ENCODE results near the gene ACTL10. TPM values are rescaled to one million over a fixed set of nuclear protein-coding genes. Genes with fewer than 3 reads are reported as not detected.

ACTL10 gene
- total RNA-seq, 1 donor from 2014 or later = 1.7 TPM

DNA sequence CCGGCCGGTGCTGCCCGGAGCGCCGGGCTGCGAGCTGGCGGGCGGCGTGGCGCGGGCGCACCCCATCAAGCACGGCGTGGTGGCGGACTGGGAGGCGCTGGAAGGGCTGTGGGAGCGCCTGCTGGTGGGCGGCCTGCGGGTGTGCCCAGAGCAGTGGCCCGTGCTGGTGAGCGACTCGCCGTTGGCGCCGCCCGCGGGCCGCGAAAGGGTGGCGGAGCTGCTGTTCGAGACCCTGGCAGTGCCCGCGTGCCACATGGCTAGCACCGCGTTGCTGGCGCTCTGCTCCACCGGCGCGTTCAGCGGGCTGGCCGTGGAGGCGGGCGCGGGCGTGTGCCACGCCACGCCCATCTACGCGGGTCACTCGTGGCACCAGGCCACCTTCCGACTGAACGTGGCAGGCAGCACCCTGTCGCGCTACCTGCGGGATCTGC lies 517 bp downstream of the ACTL10 start:
- H3K27ac Mint-ChIP-seq = no peak overlapping the region
- DNase-seq (ENCODE audit: extremely low spot score, unreplicated experiment) = peak; percentile 80
- H3K4me3 Mint-ChIP-seq = peak overlapping the region; percentile 78
- H3K4me1 Mint-ChIP-seq (ENCODE audit: unreplicated experiment) = peaks cover 39% of the 10 kb centered on the region
- TF ChIP-seq, protein P1, sequence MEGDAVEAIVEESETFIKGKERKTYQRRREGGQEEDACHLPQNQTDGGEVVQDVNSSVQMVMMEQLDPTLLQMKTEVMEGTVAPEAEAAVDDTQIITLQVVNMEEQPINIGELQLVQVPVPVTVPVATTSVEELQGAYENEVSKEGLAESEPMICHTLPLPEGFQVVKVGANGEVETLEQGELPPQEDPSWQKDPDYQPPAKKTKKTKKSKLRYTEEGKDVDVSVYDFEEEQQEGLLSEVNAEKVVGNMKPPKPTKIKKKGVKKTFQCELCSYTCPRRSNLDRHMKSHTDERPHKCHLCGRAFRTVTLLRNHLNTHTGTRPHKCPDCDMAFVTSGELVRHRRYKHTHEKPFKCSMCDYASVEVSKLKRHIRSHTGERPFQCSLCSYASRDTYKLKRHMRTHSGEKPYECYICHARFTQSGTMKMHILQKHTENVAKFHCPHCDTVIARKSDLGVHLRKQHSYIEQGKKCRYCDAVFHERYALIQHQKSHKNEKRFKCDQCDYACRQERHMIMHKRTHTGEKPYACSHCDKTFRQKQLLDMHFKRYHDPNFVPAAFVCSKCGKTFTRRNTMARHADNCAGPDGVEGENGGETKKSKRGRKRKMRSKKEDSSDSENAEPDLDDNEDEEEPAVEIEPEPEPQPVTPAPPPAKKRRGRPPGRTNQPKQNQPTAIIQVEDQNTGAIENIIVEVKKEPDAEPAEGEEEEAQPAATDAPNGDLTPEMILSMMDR (conservative IDR thresholded peaks at IDR 0.05) = no peak
- H3K27me3 Mint-ChIP-seq = no peaks in the 10 kb centered on the region
- no peaks in the 10 kb centered on the region for H3K9me3 Mint-ChIP-seq
- peaks cover 16% of the 10 kb centered on the region for H3K36me3 Mint-ChIP-seq

DNA sequence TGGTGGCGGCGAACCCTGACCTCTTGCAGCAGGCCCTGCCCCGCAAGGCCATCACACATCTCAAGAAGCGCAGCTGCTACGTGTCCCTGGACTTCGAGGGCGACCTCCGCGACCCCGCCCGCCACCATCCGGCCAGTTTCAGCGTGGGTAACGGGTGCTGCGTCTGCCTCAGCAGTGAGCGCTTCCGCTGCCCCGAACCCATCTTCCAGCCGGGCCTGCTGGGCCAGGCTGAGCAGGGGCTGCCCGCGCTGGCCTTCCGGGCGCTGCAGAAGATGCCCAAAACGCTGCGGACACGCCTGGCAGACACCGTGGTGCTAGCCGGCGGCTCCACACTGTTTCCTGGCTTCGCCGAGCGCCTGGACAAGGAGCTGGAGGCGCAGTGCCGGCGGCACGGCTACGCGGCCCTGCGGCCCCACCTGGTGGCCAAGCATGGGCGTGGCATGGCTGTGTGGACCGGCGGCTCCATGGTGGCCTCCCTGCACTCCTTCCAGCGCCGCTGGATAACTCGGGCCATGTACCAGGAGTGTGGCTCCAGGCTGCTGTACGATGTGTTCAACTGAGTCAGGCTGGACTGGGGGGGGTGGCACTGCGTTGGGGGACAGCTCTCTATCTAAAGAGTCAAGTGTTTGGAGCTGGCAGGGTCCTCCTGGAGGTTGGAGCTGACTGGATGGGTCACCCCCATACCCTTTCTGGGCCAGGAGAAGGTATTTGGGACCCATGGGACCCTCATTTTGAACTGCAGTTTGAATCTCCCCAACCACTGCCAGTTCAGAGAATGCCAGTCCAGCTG lies 1.1 kb downstream of the ACTL10 start:
- H3K27me3 Mint-ChIP-seq = no peaks in the 10 kb centered on the region
- TF ChIP-seq, protein P1 (conservative IDR thresholded peaks at IDR 0.05) = peak; percentile 94
- peaks cover 42% of the 10 kb centered on the region for H3K4me1 Mint-ChIP-seq (ENCODE audit: unreplicated experiment)
- no peak overlapping the region for H3K27ac Mint-ChIP-seq
- H3K4me3 Mint-ChIP-seq = peak overlapping the region; percentile 78
- peak; percentile 91 for DNase-seq (ENCODE audit: extremely low spot score, unreplicated experiment)
- no peaks in the 10 kb centered on the region for H3K9me3 Mint-ChIP-seq
- peaks cover 16% of the 10 kb centered on the region for H3K36me3 Mint-ChIP-seq

DNA sequence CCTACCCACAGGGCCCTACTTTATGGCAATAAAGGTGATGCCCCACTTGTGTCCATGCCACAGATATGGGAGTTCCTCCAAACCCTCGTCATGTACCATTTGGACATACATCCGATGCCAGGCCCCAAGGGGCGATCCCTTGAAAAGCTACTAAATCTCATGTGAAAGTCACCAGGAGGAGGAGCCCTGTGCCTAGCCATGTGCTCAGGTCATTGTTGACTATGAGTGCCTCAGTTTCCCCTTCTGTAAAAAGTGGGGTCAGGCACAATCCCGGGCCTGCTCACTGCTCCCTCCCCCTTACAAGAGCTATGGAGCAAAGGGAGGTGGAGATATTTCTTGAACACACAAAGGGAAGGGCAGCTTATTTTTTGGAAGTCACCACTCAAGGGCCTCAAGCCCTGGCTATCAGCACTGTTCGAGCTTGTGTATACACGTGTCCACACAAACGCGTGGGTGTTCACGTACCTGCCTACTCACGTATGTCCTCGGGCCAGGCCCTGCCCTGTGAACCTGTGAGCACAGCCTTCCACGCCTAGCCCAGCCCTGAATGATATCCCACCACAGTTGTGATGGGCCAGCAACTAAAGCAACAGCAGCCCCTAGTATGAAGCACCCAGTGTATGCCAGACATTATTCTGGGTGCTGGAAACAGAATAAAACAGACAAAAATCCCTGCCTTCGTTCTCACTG lies 1.9 kb downstream of the ACTL10 start:
- H3K27me3 Mint-ChIP-seq = no peaks in the 10 kb centered on the region
- H3K4me3 Mint-ChIP-seq = peak overlapping the region; percentile 58
- H3K9me3 Mint-ChIP-seq = no peaks in the 10 kb centered on the region
- no peak overlapping the region for H3K27ac Mint-ChIP-seq
- TF ChIP-seq, protein P1 (conservative IDR thresholded peaks at IDR 0.05) = no peak
- peaks cover 16% of the 10 kb centered on the region for H3K36me3 Mint-ChIP-seq
- no peak for DNase-seq (ENCODE audit: extremely low spot score, unreplicated experiment)
- H3K4me1 Mint-ChIP-seq (ENCODE audit: unreplicated experiment) = peaks cover 46% of the 10 kb centered on the region

DNA sequence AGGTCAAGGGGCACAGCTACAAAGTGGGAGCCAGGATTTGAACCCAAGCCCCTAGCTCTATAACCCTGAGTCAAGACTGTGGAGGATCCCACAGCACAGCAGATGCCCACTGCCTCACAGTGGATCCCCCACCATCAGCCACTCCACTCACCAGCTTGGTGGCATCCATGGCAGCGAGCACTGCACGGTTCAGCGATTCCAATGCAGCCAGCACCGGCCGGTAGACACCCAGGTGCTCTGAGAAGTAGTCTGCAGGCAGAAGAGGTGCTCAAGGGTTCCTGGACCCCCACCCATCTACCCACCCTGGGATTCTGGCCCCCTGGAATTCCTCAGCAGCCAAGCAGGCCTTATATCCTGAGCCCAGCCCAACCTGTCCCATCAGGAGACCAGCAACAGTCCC lies 2.5 kb downstream of the ACTL10 start:
- Mint-ChIP-seq H3K4me3 (peak overlapping the region; percentile 58), H3K4me1 (ENCODE audit: unreplicated experiment) (peaks cover 45% of the 10 kb centered on the region), H3K27ac (no peak overlapping the region), H3K9me3 (no peaks in the 10 kb centered on the region), H3K36me3 (peaks cover 16% of the 10 kb centered on the region), H3K27me3 (no peaks in the 10 kb centered on the region)
- no peak for DNase-seq (ENCODE audit: extremely low spot score, unreplicated experiment)
- TF ChIP-seq, protein P1 (conservative IDR thresholded peaks at IDR 0.05) = no peak

DNA sequence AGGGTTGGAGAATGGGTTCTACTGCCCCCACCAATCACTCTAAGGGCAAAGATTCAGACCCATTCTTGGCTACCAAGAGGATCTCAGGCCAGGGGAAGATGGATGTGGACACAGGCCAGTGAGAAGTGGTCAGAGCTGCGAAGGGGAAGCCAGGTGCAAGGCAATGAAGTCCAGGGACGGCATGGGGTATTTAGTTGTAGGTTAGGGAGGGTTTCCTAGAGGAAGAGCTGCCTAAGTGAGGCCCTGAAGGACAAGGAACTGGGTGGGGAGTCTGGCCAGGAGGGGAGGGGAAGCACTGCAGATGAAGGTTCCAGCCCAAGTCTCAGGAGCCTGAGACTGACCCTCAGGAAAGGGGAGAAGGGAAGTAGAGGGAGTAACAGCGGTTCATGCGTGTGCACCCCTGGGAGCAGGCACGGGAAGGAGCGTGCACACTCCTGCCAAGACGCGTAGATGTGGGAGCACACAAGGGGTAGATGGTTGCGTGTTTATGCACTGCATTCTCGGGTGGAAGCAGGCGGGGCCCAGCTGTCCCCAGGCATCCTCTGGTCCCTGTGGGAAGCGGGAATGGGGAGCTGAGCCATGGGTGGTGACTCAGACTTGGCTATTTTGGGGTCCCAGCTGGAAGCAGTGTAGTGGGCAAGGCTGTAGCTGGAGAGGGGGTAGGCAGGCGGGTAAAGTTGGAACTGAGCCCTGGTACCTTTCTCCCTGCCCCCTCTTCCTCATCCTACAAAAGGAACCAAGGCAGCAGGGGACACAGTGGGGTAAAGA lies 3.3 kb downstream of the ACTL10 start:
- peaks cover 16% of the 10 kb centered on the region for H3K36me3 Mint-ChIP-seq
- H3K9me3 Mint-ChIP-seq = no peaks in the 10 kb centered on the region
- peaks cover 40% of the 10 kb centered on the region for H3K4me1 Mint-ChIP-seq (ENCODE audit: unreplicated experiment)
- H3K27ac Mint-ChIP-seq = peak overlapping the region; percentile 36
- no peaks in the 10 kb centered on the region for H3K27me3 Mint-ChIP-seq
- DNase-seq (ENCODE audit: extremely low spot score, unreplicated experiment) = no peak
- peak overlapping the region; percentile 61 for H3K4me3 Mint-ChIP-seq
- TF ChIP-seq, protein P1 (conservative IDR thresholded peaks at IDR 0.05) = no peak

All from type B pancreatic cell (in vitro differentiated cells).